Fibroblast of mammary gland (primary cell): Measurements from ENCODE around the gene OSBPL3.

Experiments used
- DNase-seq: peaks from one replicate; pipeline ENCODE4 v3.0.0-alpha.2; 2010; ENCODE audit warnings: low read depth
- H3K4me3 ChIP-seq: 2 replicates; pipeline ENCODE4 v1.5.1; 2011; ENCODE audit warnings: low read depth, mild to moderate bottlenecking, low read length, moderate library complexity; ENCODE audit not compliant: control insufficient read depth
- TF ChIP-seq, protein P1 (sequence below): conservative IDR thresholded peaks from 2 replicates; pipeline ENCODE4 v1.5.1; 2011; ENCODE audit warnings: low read depth, low read length, inconsistent platforms; ENCODE audit not compliant: control insufficient read depth, insufficient read depth

The OSBPL3 gene

DNA sequence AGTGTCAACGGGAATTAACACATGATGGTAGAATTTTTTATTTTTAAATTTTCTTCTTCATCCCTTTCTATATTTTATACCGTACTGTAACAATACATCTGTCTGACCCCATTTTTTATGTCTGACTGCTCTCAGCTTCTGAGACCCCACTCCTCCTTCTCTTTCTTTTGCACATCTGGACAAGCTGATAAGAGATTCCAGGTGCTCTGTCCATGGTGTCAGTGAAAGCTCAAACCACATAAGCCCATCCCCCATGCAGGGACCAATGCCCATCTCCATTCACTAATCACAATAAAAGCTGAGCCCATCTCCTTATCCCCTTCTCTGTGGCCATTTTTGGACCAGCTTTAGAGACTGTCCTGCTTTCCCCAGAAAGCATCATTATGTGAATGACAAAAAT, 231.5 kb downstream of the OSBPL3 start:
- TF ChIP-seq, protein P1, sequence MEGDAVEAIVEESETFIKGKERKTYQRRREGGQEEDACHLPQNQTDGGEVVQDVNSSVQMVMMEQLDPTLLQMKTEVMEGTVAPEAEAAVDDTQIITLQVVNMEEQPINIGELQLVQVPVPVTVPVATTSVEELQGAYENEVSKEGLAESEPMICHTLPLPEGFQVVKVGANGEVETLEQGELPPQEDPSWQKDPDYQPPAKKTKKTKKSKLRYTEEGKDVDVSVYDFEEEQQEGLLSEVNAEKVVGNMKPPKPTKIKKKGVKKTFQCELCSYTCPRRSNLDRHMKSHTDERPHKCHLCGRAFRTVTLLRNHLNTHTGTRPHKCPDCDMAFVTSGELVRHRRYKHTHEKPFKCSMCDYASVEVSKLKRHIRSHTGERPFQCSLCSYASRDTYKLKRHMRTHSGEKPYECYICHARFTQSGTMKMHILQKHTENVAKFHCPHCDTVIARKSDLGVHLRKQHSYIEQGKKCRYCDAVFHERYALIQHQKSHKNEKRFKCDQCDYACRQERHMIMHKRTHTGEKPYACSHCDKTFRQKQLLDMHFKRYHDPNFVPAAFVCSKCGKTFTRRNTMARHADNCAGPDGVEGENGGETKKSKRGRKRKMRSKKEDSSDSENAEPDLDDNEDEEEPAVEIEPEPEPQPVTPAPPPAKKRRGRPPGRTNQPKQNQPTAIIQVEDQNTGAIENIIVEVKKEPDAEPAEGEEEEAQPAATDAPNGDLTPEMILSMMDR: no peak
- no peak for DNase-seq
- no peak overlapping the region for H3K4me3 ChIP-seq
